Astrocyte of the cerebellum (primary cell): Measurements from ENCODE around the gene CRYBB2.

Experiments
- DNase-seq: peaks from one replicate; pipeline ENCODE4 v3.0.0-alpha.2; 2011; ENCODE audit warnings: low read depth
- H3K4me3 ChIP-seq: 2 replicates; pipeline ENCODE4 v1.5.1; 2011; ENCODE audit warnings: mild to moderate bottlenecking, low read depth, low read length, moderate library complexity
- in situ Hi-C: cut with HindIII; loops from 2 replicates; pipeline ENCODE4 v1.10.0; 2017; ENCODE audit warnings: low sequenced_read_pairs
- TF ChIP-seq, protein P1 (sequence below): IDR thresholded peaks from 2 replicates; pipeline ENCODE4 v1.5.1; 2012; ENCODE audit warnings: low read length, low read depth, moderate library complexity, mild to moderate bottlenecking; ENCODE audit errors: missing control alignments

Gene CRYBB2

DNA sequence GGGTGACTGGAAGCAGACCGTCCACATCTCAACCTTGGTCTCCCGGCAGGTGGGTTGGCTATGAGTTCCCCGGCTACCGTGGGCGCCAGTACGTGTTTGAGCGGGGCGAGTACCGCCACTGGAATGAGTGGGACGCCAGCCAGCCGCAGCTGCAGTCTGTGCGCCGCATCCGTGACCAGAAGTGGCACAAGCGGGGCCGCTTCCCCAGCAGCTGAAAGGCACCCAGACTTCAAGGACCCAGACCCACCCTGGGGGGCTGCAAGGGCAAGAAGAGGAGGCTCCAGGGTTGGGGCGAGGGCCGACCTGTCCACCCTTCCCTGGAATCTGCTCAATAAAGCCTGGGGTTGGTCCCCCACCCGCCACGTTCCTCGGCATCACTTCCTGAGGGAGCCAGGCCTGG lies 12.4 kb upstream of the CRYBB2 start:
- in situ Hi-C loops, result no loop called here
- H3K4me3 ChIP-seq, result no peak overlapping the region
- no peak for DNase-seq
- TF ChIP-seq, protein P1, sequence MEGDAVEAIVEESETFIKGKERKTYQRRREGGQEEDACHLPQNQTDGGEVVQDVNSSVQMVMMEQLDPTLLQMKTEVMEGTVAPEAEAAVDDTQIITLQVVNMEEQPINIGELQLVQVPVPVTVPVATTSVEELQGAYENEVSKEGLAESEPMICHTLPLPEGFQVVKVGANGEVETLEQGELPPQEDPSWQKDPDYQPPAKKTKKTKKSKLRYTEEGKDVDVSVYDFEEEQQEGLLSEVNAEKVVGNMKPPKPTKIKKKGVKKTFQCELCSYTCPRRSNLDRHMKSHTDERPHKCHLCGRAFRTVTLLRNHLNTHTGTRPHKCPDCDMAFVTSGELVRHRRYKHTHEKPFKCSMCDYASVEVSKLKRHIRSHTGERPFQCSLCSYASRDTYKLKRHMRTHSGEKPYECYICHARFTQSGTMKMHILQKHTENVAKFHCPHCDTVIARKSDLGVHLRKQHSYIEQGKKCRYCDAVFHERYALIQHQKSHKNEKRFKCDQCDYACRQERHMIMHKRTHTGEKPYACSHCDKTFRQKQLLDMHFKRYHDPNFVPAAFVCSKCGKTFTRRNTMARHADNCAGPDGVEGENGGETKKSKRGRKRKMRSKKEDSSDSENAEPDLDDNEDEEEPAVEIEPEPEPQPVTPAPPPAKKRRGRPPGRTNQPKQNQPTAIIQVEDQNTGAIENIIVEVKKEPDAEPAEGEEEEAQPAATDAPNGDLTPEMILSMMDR, result no peak

DNA sequence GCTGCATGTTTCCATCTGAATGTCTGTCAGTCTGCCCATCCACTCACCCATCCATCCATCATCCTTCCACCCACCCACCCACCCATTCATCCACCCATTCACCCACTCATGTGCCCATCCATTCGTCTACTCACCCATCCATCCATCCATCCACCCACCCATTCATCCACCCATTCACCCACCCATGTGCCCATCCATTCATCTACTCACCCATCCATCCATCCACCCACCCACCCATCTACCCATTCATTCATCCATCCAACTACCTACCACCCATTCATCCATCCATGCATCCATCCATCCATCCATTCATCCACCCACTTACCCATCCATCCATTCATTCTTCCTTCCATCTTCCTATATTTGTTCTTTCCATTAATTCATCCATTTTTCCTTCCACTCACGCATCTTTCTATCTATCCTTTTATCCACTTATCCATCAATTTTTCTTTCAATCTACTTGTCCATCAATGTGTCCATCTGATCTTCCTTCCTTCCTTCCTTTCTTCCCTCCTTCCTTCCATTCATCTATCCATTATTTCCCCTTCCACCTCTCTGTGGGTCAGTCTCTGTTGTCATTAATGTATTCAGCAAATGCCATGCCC lies 11.8 kb upstream of the CRYBB2 start:
- no peak overlapping the region for H3K4me3 ChIP-seq
- no peak for DNase-seq
- in situ Hi-C loops, result no loop called here
- TF ChIP-seq, protein P1, result no peak

DNA sequence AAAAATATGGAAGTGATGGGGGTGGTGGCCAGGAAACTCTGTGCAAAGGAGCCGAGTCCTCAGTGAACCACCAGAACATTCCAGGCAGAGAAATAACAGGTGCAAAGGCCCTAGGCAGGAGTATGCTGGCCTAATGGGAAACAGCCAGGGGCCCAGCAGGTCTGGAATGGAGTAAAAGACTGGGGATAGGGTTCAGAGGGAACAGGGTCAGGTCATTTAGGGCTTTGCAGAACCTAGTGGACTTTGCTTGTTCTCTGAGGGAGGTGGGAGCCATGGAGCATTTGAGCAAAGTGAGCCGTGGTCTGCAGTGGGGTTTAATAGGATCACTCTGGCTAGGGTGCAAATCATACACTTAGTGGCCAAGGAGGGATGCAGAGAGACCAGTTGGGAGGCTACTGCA lies 11.1 kb upstream of the CRYBB2 start:
- in situ Hi-C loops, result no loop called here
- TF ChIP-seq, protein P1, result no peak

DNA sequence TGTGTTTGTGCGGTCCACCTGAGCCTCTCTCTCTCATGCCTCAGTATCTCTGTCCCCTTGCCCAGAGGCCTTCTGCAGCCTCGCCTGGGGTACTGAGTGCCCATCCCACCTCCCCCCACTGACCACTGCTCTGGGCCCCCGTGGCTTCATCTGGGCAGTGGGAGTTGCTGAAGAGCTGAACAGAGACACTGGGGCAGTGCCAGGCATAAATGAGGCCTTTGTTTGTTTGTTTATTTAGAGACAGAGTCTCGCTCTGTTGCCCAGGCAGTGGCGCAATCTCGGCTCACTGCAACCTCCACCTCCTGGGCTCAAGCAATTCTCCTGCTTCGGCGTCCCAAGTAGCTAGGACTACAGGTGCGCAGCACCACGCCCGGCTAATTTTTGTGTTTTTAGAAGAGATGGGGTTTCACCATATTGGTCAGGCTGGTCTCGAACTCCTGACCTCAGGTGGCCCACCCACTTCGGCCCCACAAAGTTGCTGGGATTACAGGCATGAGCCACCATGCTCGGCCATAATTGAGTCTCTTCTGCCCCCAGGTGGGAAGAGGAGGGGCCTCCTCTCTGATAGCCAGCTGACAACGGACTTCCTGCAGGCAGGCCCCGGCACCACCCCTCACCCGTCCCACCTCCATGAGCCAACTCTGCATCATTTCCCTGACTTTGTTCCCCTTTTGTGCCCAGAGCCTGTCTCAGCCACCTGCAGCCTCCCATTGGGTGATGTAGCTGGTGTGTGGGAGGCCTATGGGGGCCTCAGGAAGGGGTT lies 10.5 kb upstream of the CRYBB2 start:
- in situ Hi-C loops, result no loop called here
- H3K4me3 ChIP-seq, result no peak overlapping the region
- no peak for DNase-seq
- TF ChIP-seq, protein P1, result no peak

More for the DNA sequence above, 11.1 kb upstream of the CRYBB2 start:
- DNase-seq, result no peak
- no peak overlapping the region for H3K4me3 ChIP-seq

DNA sequence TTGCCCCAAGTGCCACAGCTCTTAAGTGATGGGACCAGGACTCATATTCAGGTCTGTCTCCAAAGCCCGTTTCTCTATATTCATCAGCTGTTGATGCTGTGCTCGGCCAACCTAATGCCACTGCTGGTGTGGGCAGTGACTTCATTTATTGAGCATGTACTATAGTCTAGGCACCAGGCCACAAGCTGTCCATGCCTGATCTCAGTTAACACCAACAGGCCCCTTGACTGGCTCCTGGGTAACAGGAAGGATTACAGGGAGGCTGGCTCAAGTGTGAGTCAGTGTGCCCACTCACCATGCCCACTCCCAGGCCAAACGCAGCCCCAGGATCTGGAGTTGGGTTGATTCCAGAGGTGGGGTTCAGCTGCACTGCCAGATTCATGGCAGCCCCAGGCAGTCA lies 8.6 kb upstream of the CRYBB2 start:
- no peak for DNase-seq
- no peak overlapping the region for H3K4me3 ChIP-seq
- in situ Hi-C loops, result no loop called here
- TF ChIP-seq, protein P1, result no peak

DNA sequence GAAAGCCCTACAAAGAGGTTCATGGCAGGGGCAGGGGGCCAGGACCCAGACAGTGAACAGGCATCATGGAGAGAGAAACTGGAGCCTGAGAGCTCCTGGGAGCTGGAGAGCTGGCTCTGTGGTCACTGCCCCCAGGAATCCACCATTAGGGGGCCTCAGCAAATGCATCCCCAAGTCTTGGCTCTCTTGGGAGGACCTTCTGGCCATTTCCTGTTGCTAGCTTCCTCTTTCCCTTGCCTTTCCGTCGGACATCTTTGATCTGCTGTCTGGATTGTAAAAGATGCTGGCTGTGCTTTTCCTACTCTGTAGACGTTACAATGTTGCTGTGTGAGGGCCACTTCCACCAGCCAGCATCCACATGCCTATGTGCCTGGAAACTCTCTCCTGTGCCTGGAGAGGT lies 7.1 kb upstream of the CRYBB2 start:
- no peak overlapping the region for H3K4me3 ChIP-seq
- DNase-seq, result no peak
- in situ Hi-C loops, result no loop called here
- TF ChIP-seq, protein P1, result no peak
